Choroid plexus epithelial cell (primary cell): ENCODE data around the gene TLR2.

Experiments
- DNase-seq: peaks from one replicate; pipeline ENCODE4 v3.0.0-alpha.2; 2010; ENCODE audit warnings: low read depth
- H3K4me3 ChIP-seq: 2 replicates; pipeline ENCODE4 v1.5.1; 2011; ENCODE audit warnings: low read depth, mild to moderate bottlenecking, control low read depth, low read length, moderate library complexity
- CTCF ChIP-seq: conservative IDR thresholded peaks from 2 replicates; pipeline ENCODE4 v1.5.1; 2011; ENCODE audit warnings: low read depth, mild to moderate bottlenecking, control low read depth, inconsistent platforms, low read length, moderate library complexity

The TLR2 gene

GRCh38 chr4:153747406-153747955 lies 63.4 kb downstream of the TLR2 start:
- no peak for TF ChIP-seq CTCF
- no peak overlapping the region for H3K4me3 ChIP-seq
- DNase-seq = no peak

GRCh38 chr4:153748378-153748777 lies 64.3 kb downstream of the TLR2 start:
- peak; percentile 85 for DNase-seq
- TF ChIP-seq CTCF = no peak

GRCh38 chr4:153750197-153750817 lies 66.2 kb downstream of the TLR2 start:
- H3K4me3 ChIP-seq = no peak overlapping the region
- peak; percentile 89 for TF ChIP-seq CTCF
- peak; percentile 91 for DNase-seq

More at GRCh38 chr4:153748378-153748777, 64.3 kb downstream of the TLR2 start:
- H3K4me3 ChIP-seq = no peak overlapping the region

GRCh38 chr4:153755186-153755585 lies 71.1 kb downstream of the TLR2 start:
- no peak overlapping the region for H3K4me3 ChIP-seq
- DNase-seq = no peak
- no peak for TF ChIP-seq CTCF
